Measurements from ENCODE around the gene FANCC. TPM values are rescaled to one million over a fixed set of nuclear protein-coding genes. Genes with fewer than 3 reads are reported as not detected.
"Not testable (repeated sequence)": the region's sequence is repeated elsewhere in the genome, so short reads cannot be mapped to it uniquely, and the experiment has no call there.

Gene FANCC
- total RNA-seq, 1 donor from 2014 or later, result 26.6 TPM

DNA sequence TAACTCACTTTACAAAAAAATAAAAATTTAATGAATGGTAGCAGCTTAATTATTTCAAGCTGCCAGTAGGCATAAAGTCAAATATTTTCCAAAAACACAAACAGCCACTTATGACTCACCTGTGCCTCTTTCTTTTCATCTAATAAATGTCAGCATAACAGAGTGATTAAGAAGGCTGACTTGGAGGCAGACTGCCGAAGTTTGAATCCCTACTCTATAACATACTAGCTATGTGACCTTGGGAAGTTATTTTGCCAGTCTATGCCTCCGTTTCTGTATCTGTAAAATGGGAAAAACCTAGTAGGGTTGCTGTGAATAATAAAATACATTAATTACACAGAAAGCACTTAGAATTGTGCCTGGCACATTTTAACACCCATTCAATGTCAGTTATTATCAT, 33.8 kb downstream of the FANCC start:
- DNase-seq, result no peak

DNA sequence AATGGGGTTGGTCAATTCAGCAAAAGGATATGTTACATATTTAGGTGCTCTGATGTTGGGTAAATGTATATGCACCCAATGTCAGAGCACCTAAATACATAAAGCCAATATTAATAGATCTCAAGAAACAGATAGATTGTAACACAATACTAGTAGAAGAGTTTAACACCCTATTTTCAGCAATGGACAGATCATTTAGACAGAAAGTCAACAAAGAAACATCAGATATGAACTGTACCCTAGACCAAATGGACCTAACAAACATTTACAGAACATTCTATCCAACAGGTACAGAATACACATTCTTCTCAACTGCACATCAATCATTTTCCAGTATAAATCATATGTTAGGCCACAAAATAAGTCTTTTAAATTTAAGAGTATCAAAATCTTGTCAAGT, 35.2 kb downstream of the FANCC start:
- DNase-seq, result no peak

GRCh38 chr9:95280745-95281144, 36.8 kb downstream of the FANCC start:
- no peak for DNase-seq

GRCh38 chr9:95277509-95277908, 40.0 kb downstream of the FANCC start:
- no peak for DNase-seq

DNA sequence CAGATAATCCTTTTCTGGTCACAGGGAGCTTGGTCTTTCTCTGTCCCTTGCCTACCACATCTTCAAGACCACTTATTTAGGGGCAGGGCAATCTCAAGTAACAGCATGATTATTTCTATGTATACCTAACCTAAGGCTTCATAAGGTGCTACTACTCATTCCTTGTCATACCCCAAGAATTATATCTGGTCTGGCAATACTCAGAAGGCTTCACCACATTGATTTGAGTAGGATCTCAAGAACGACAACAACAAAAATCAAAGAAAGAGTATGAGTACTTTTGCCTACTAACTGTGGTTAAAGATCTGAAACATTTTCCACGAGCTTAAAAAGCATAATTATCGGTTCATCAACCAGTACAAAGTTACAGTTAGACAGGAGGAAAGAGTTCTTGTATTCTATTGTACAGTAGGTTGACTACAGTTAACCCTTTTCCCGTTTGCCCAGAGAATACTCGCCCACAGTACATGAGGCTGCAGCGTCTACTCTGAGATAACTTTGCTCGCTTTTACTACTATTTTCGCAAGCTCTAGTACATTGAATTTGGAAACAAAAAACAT, 41.0 kb downstream of the FANCC start:
- DNase-seq, result no peak

DNA sequence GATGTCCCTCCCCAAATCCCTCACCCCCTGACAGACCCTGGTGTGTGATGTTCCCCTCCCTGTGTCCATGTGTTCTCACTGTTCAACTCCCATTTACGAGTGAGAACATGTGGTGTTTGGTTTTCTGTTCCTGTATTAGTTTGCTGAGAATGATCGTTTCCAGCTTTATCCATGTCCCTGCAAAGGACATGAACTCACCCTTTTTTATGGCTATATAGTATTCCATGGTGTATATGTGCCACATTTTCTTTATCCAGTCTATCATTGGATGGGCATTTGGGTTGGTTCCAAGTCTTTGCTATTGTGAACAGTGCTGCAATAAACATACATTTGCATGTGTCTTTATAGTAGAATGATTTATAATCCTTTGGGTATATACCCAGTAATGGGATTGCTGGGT, 43.3 kb downstream of the FANCC start:
- not testable (repeated sequence) for DNase-seq

DNA sequence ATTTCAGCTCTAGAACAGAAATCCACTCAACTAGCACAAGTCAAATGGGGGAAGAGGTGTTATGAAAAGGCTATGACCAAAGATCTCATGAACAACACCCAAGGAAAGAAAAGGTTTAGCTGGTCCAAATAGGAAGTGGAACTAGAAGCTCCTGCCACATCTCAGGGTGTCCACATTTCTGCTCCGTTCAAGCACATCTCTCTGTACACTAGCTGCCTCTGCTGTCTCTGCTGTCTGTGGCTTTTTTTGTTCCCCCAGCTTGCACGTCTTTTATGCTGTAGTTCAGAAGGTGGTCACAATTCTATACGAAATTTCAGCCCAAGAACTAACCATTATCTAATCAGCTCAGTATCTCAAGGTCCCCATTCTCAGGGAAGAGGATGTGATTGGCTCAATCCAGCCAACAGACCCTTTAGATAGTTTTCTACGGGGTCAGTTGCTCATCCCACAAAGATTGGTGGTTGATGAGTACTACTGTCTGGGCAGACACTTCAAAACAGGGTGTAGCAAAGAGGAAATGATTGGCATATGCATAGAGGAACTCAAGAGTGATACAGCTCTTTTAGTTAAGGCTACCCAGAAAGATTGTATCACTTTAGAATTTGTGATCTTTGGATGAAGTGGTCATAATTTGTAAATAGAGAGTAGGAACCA, 44.0 kb downstream of the FANCC start:
- no peak for DNase-seq

- DNase-seq, result no peak
These were observed 44.7 kb downstream of the FANCC start for GRCh38 chr9:95272830-95273229.

DNA sequence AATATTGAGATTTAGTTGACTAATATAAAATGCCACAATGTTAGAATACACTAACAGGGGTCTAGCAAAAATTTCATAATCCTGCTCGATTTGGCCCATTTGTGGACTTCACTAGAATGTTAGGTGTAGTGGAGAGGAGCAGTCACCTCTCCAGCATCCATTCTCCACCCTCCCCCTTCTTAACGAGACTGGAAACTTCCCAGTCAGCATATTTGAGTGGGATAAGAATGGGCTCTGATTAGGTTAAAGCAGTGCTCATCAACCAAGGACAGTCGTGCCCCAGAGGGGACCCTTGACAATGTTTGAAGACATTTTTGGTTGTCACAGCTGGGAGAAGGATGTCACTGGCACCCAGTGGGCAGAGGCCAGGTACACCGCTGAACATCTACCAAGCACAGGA, 46.7 kb downstream of the FANCC start:
- DNase-seq, result no peak

GRCh38 chr9:95269803-95270773, 47.4 kb downstream of the FANCC start:
- DNase-seq, result not testable (repeated sequence)

- peak; percentile 74 for DNase-seq
These were observed 48.8 kb downstream of the FANCC start for GRCh38 chr9:95268681-95269080.

DNA sequence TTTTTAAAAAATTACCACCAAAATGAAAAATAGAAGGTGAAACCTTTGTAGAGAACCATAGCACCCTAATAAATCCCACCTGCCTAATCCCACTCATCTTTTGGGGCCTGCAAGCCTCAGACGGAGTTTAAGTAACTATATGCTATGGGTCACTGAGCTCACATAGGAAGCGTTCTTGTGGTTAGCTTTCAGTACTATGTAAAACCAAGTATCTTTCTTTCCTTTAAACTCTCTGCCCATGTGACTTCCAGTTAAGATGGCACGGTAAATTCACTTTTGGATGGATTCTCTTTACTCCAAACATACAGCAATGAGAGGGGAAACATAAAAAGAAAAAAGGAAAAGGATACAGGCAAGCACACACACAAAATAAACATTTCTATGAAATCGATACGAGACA, 50.9 kb downstream of the FANCC start:
- no peak for DNase-seq

DNA sequence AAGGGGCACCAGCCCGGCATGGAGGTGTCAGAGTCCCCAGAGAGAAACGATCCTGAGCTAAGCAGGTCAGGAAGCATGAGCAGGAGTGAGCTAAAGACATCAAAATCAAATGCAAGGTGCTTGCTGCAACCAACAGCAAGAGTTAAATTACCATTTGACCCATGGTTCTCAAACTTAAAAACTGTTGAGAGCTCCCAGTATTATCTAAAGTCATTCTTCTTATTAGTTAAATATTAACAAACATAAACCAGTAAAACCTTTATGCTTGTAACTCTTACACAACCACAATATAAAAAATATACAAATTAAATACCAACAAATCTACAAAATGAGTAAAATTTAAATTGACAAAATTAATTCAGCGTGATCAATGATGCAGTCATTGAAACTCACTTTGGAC, 51.5 kb downstream of the FANCC start:
- no peak for DNase-seq

DNA sequence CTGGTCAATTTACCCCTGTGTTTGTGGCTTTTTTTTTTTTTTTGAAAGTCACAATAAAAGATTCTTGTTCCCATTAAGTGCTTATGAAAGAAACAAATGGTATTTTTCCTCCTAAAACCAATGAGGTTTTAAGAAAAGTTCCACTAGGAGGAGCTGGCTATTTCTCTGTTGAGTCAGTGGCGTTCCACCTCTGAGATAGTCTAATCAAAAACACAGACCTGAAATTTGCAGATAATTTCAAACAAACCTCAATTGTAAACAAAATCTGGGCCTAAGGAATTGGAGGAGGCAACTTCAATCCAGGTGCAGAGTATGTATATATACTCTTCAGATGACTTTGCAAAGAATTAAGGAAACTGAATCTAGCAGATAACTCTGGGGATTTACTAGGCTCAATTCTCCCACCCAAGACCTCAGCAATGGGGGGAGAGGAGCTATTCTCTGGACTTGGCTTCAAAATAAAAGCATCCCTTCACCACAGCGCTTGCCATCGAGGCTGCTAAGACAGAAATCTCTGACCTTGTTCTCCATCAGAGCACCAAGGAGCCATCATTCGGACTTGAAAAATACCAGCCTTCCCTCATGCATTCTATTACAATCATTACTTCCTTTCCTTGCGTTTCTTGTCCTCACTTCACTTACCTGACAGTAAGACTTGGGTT, 52.4 kb downstream of the FANCC start:
- peak; percentile 47 for DNase-seq

GRCh38 chr9:95261890-95262289, 55.6 kb downstream of the FANCC start:
- no peak for DNase-seq

GRCh38 chr9:95250462-95251221, 66.9 kb downstream of the FANCC start:
- peak; percentile 73 for DNase-seq

- DNase-seq, result peak; percentile 58
These were observed 67.5 kb downstream of the FANCC start for GRCh38 chr9:95249986-95250385.

- no peak for DNase-seq
These were observed 71.0 kb downstream of the FANCC start for GRCh38 chr9:95246547-95246946.

GRCh38 chr9:95242613-95243012, 74.9 kb downstream of the FANCC start:
- no peak for DNase-seq

- DNase-seq, result no peak
These were observed 78.4 kb downstream of the FANCC start for GRCh38 chr9:95239071-95239470.

GRCh38 chr9:95237336-95237735, 80.2 kb downstream of the FANCC start:
- DNase-seq, result no peak

GRCh38 chr9:95230046-95230445, 87.5 kb downstream of the FANCC start:
- no peak for DNase-seq

All from tongue (tissue), 2 donors.